Ovary (tissue), 3 donors: Measurements from ENCODE around the gene TOM1L2.

Experiments
- EP300 ChIP-seq: sonication (generic); formaldehyde crosslinking; IDR thresholded peaks from one replicate; pipeline ENCODE4 v1.6.1; 2017; ENCODE audit warnings: antibody characterized with exemption
- POLR2A ChIP-seq: fragments of 450-650 bp; IDR thresholded peaks from one replicate; pipeline ENCODE4 v1.6.1; 2017; ENCODE audit warnings: antibody characterized with exemption, mild to moderate bottlenecking, moderate library complexity
- TF ChIP-seq, protein P1 (sequence below), 3 donors: fragments of 450-650 bp in 2 of 3; fragments of 200-600 bp in 1 of 3; IDR thresholded peaks; one replicate each; pipeline versions ENCODE4 v1.5.1 to v1.8.0; 2016 to 2022; ENCODE audit warnings: antibody characterized with exemption in 3 of 3, mild to moderate bottlenecking in 1 of 3
- donor health status: DM: no; HTN: no; CAD: no.

DNA sequence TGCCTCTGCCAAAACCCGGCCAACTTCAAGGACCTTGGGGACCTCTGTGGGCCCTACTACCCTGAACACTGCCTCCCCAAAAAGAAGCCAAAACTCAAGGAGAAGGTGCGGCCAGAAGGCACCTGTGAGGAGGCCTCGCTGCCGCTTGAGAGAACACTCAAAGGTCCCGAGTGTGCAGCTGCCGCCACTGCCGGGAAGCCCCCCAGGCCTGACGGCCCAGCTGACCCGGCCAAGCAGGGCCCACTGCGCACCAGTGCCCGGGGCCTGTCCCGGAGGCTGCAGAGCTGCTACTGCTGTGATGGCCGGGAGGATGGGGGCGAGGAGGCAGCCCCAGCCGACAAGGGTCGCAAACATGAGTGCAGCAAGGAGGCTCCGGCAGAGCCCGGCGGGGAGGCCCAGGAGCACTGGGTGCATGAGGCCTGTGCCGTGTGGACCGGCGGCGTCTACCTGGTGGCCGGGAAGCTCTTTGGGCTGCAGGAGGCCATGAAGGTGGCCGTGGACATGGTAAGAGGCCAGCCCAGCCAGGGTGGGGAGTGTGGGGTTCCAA, 174.1 kb downstream of the TOM1L2 start:
- TF ChIP-seq POLR2A = no peak
- TF ChIP-seq, protein P1, sequence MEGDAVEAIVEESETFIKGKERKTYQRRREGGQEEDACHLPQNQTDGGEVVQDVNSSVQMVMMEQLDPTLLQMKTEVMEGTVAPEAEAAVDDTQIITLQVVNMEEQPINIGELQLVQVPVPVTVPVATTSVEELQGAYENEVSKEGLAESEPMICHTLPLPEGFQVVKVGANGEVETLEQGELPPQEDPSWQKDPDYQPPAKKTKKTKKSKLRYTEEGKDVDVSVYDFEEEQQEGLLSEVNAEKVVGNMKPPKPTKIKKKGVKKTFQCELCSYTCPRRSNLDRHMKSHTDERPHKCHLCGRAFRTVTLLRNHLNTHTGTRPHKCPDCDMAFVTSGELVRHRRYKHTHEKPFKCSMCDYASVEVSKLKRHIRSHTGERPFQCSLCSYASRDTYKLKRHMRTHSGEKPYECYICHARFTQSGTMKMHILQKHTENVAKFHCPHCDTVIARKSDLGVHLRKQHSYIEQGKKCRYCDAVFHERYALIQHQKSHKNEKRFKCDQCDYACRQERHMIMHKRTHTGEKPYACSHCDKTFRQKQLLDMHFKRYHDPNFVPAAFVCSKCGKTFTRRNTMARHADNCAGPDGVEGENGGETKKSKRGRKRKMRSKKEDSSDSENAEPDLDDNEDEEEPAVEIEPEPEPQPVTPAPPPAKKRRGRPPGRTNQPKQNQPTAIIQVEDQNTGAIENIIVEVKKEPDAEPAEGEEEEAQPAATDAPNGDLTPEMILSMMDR (IDR thresholded peaks at IDR 0.05) = no peak
- no peak for TF ChIP-seq EP300
